Measurements from ENCODE around the gene GUCA2B.

Gene GUCA2B

GRCh38 chr1:42192106-42192505 is 38.9 kb downstream of the GUCA2B start:
- DNase-seq = no peak

DNA sequence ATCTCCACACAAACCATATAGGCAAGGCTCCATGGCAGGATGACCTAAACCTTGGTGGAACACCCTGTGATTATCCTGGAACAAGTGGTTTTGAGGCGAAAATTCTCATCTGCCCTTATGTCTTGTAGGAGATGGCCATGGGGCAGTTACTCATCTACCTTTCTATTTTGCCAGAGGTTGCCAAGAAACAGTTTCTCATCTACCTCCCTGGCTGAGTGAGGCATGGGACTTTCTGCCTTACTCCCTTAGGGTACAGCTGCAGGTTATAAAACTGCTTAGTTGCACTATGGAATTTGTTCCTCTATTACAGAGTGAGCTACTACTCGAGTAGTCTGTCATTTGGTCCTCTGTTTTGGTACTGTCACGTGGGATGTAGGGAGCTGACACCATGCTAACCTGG is 42.6 kb downstream of the GUCA2B start:
- DNase-seq = no peak

- DNase-seq = no peak
Measured at GRCh38 chr1:42198251-42198650, 45.0 kb downstream of the GUCA2B start.

GRCh38 chr1:42201986-42202385 is 48.8 kb downstream of the GUCA2B start:
- DNase-seq = no peak
